ENCODE results near the gene SYCE1. TPM values are rescaled to one million over a fixed set of nuclear protein-coding genes. Genes with fewer than 3 reads are reported as not detected.

The SYCE1 gene
- polyA plus RNA-seq, 1 donor (not counting 4 experiments of a cell fraction or from before 2014, with no cell fraction given), result not detected

- H3K4me3 ChIP-seq (ENCODE audit: control insufficient read depth in 2 of 3, extremely low read depth in 1 of 3, insufficient read depth in 2 of 3, low read depth in 1 of 3, low read length in 3 of 3), result no peak overlapping the region
- H3K4me2 ChIP-seq (ENCODE audit: control insufficient read depth, extremely low read depth, insufficient read depth, low read depth, low read length), result no peak overlapping the region
- peaks cover 7% of the 10 kb centered on the region for H3K4me1 ChIP-seq (ENCODE audit: control insufficient read depth, extremely low read depth, insufficient read depth, low read length)
- H3K9me3 ChIP-seq (ENCODE audit: control insufficient read depth, low read depth, low read length), result no peaks in the 10 kb centered on the region
- H3K9ac ChIP-seq (ENCODE audit: control insufficient read depth, extremely low read depth, insufficient read depth, low read length), result no peak overlapping the region
- no peaks in the 10 kb centered on the region for H3K9me1 ChIP-seq (ENCODE audit: control insufficient read depth, extremely low read depth, insufficient read depth, low read length)
- no peaks in the 10 kb centered on the region for H4K20me1 ChIP-seq (ENCODE audit: control insufficient read depth, extremely low read depth, insufficient read depth, low read length)
- TF ChIP-seq CTCF (optimal IDR thresholded peaks at IDR 0.05 in 1 of 3, IDR thresholded peaks at IDR 0.05 in 1 of 3, conservative IDR thresholded peaks at IDR 0.05 in 1 of 3; ENCODE audit: extremely low read depth in 1 of 3, insufficient read depth in 2 of 3, low read length in 3 of 3), result no peak
- no peak for TF ChIP-seq EZH2 (IDR thresholded peaks at IDR 0.05; ENCODE audit: low read length)
- dilution Hi-C loops (cut with MboI; ENCODE audit: extremely low pct_ligation_motif_present, low sequenced_read_pairs), result no loop called here
- no peak overlapping the region for H2AFZ ChIP-seq (ENCODE audit: control insufficient read depth, low read length)
- DNase-seq (ENCODE audit: low read depth, low spot score) (no peak), FAIRE-seq (no peak)
- no peaks in the 10 kb centered on the region for H3K79me2 ChIP-seq (ENCODE audit: control insufficient read depth, insufficient read depth, low read length)
- H3K27me3 ChIP-seq (ENCODE audit: control insufficient read depth, extremely low read depth, insufficient read depth, low read length), result peaks cover 16% of the 10 kb centered on the region
- no peak overlapping the region for H3K27ac ChIP-seq (ENCODE audit: control insufficient read depth, insufficient read depth, low read length)
- H3K36me3 ChIP-seq (ENCODE audit: control insufficient read depth in 2 of 2, extremely low read depth in 1 of 2, insufficient read depth in 2 of 2, low read length in 2 of 2), result no peaks in the 10 kb centered on the region
Measured at GRCh38 chr10:133534417-133534816, 31.0 kb downstream of the SYCE1 start.

GRCh38 chr10:133532871-133533270, 32.5 kb downstream of the SYCE1 start:
- FAIRE-seq (no peak), DNase-seq (ENCODE audit: low read depth, low spot score) (no peak)
- no peaks in the 10 kb centered on the region for H3K9me1 ChIP-seq (ENCODE audit: control insufficient read depth, extremely low read depth, insufficient read depth, low read length)
- no peaks in the 10 kb centered on the region for H3K36me3 ChIP-seq (ENCODE audit: control insufficient read depth in 2 of 2, extremely low read depth in 1 of 2, insufficient read depth in 2 of 2, low read length in 2 of 2)
- TF ChIP-seq EZH2 (IDR thresholded peaks at IDR 0.05; ENCODE audit: low read length), result no peak
- TF ChIP-seq CTCF (optimal IDR thresholded peaks at IDR 0.05 in 1 of 3, IDR thresholded peaks at IDR 0.05 in 1 of 3, conservative IDR thresholded peaks at IDR 0.05 in 1 of 3; ENCODE audit: extremely low read depth in 1 of 3, insufficient read depth in 2 of 3, low read length in 3 of 3), result no peak
- no peak overlapping the region for H3K9ac ChIP-seq (ENCODE audit: control insufficient read depth, extremely low read depth, insufficient read depth, low read length)
- H4K20me1 ChIP-seq (ENCODE audit: control insufficient read depth, extremely low read depth, insufficient read depth, low read length), result no peaks in the 10 kb centered on the region
- H3K9me3 ChIP-seq (ENCODE audit: control insufficient read depth, low read depth, low read length), result no peaks in the 10 kb centered on the region
- no peak overlapping the region for H3K4me3 ChIP-seq (ENCODE audit: control insufficient read depth in 2 of 3, extremely low read depth in 1 of 3, insufficient read depth in 2 of 3, low read depth in 1 of 3, low read length in 3 of 3)
- dilution Hi-C loops (cut with MboI; ENCODE audit: extremely low pct_ligation_motif_present, low sequenced_read_pairs), result no loop called here
- peaks cover 3% of the 10 kb centered on the region for H3K4me1 ChIP-seq (ENCODE audit: control insufficient read depth, extremely low read depth, insufficient read depth, low read length)
- H3K79me2 ChIP-seq (ENCODE audit: control insufficient read depth, insufficient read depth, low read length), result no peaks in the 10 kb centered on the region
- H2AFZ ChIP-seq (ENCODE audit: control insufficient read depth, low read length), result no peak overlapping the region
- H3K27me3 ChIP-seq (ENCODE audit: control insufficient read depth, extremely low read depth, insufficient read depth, low read length), result peaks cover 31% of the 10 kb centered on the region
- no peak overlapping the region for H3K4me2 ChIP-seq (ENCODE audit: control insufficient read depth, extremely low read depth, insufficient read depth, low read depth, low read length)
- H3K27ac ChIP-seq (ENCODE audit: control insufficient read depth, insufficient read depth, low read length), result no peak overlapping the region
